K562 (cell line): Measurements from ENCODE around the gene KCNK7. TPM values are rescaled to one million over a fixed set of nuclear protein-coding genes. Genes with fewer than 3 reads are reported as not detected.

Source experiments
- HMGN3 ChIP-seq: IDR thresholded peaks from 2 replicates; pipeline ENCODE4 v1.6.1; 2011; ENCODE audit warnings: borderline replicate concordance, low read depth, mild to moderate bottlenecking, mixed read lengths, low read length; ENCODE audit not compliant: insufficient read length; ENCODE audit errors: extremely low read depth
- MTA3 ChIP-seq: fragments of 450-650 bp; formaldehyde crosslinking; IDR thresholded peaks from 2 replicates; pipeline ENCODE4 v1.6.1; 2017; ENCODE audit warnings: mild to moderate bottlenecking, borderline replicate concordance
- NCOR1 ChIP-seq: fragments of 450-650 bp; IDR thresholded peaks from 2 replicates; pipeline ENCODE4 v1.6.1; 2016; ENCODE audit warnings: mild to moderate bottlenecking, moderate library complexity
- NR2C1 ChIP-seq, 2 experiments: fragments of 450-650 bp; IDR thresholded peaks; 2 replicates each; pipeline ENCODE4 v1.6.1; 2017; ENCODE audit warnings: mild to moderate bottlenecking in 2 of 2, antibody characterized with exemption in 1 of 2, inconsistent platforms in 1 of 2, missing compliant biosample characterization in 1 of 2, missing genetic modification characterization in 1 of 2
- SMAD4 ChIP-seq: fragments of 250-450 bp; sonication (Bioruptor Pico); conservative IDR thresholded peaks from 2 replicates; pipeline ENCODE4 v1.8.0; 2021; ENCODE audit warnings: inconsistent platforms, mild to moderate bottlenecking, moderate library complexity
- ZBTB7A ChIP-seq: IDR thresholded peaks from 2 replicates; pipeline ENCODE4 v1.6.1; 2011; ENCODE audit warnings: low read depth, mild to moderate bottlenecking, low read length, moderate library complexity, borderline replicate concordance; ENCODE audit not compliant: control insufficient read depth
- ZNF133 ChIP-seq: fragments of 250-450 bp; sonication (Bioruptor Pico); IDR thresholded peaks from 2 replicates; pipeline ENCODE4 v1.4.0; 2020; ENCODE audit warnings: mild to moderate bottlenecking
- ZNF311 ChIP-seq: fragments of 250-450 bp; sonication (Bioruptor Pico); IDR thresholded peaks from 2 replicates; pipeline ENCODE4 v1.4.0; 2020; ENCODE audit warnings: mild to moderate bottlenecking, moderate library complexity
- polyA plus RNA-seq, 8 experiments: library from polyadenylated mRNA; depleted of rRNA in 4 of 8; stranded (reverse) in 5 of 8; unstranded in 3 of 8; fragments of >200 nt; fragmentation: Nextera tagmentation in 2 of 8; fragmentation: Illumina TruSeq in 1 of 8; extraction: Ambion mirVana in 2 of 8; extraction: Trizol in 1 of 8; gene quantifications; 2 replicates each; pipeline versions ENCODE4 v1.2.1 to v1.2.3, GENCODE V29; 2011 to 2014; ENCODE audit warnings: inconsistent platforms in 1 of 8, missing spikeins in 1 of 8
- total RNA-seq, 7 experiments: library from RNA; depleted of rRNA in 6 of 7; stranded (reverse); fragments of >200 nt in 6 of 7; fragmentation: Illumina TruSeq in 2 of 7; extraction: Trizol in 2 of 7; gene quantifications; 2 replicates each; pipeline versions ENCODE4 v1.2.1 to v1.2.3, GENCODE V29; 2011 to 2021; ENCODE audit warnings: low replicate concordance in 1 of 7
- TF ChIP-seq, protein P1 (sequence below): fragments of 200-800 bp; sonication (Bioruptor generic); IDR thresholded peaks from 2 replicates; pipeline ENCODE4 v1.6.1; 2017; ENCODE audit warnings: missing genetic modification characterization, missing compliant biosample characterization
- TF ChIP-seq, protein P2 (sequence below), 2 experiments: fragments of 250-450 bp in 1 of 2; fragments of 450-650 bp in 1 of 2; sonication (Bioruptor Pico) in 1 of 2; IDR thresholded peaks; 2 replicates each; pipeline versions ENCODE4 v1.6.1 to v1.8.0; 2016 to 2021; ENCODE audit warnings: mild to moderate bottlenecking in 2 of 2, moderate library complexity in 2 of 2, missing compliant biosample characterization in 1 of 2, missing genetic modification characterization in 1 of 2
- TF ChIP-seq, protein P3 (sequence below): fragments of 450-650 bp; IDR thresholded peaks from 2 replicates; pipeline ENCODE4 v1.6.1; 2018; ENCODE audit not compliant: partially characterized antibody
- TF ChIP-seq, protein P4 (sequence below): sonication (generic); formaldehyde crosslinking; IDR thresholded peaks from 2 replicates; pipeline ENCODE4 v1.8.0; 2022; ENCODE audit warnings: missing genetic modification reagents, mild to moderate bottlenecking, moderate library complexity, borderline replicate concordance
- TF ChIP-seq, protein P5 (sequence below): fragments of 450-650 bp; formaldehyde crosslinking; IDR thresholded peaks from 2 replicates; pipeline ENCODE4 v1.4.0; 2020; ENCODE audit warnings: mild to moderate bottlenecking
- TF ChIP-seq, protein P6 (sequence below): fragments of 450-650 bp; formaldehyde crosslinking; IDR thresholded peaks from 2 replicates; pipeline ENCODE4 v1.4.0; 2020; ENCODE audit warnings: mild to moderate bottlenecking, moderate library complexity

KCNK7 gene
- total and polyA plus RNA-seq, 9 of the 15 experiments (the other 6 are each of a cell fraction or from before 2014, with no cell fraction given) = 0.07 to 0.40 TPM; not detected in 7

DNA sequence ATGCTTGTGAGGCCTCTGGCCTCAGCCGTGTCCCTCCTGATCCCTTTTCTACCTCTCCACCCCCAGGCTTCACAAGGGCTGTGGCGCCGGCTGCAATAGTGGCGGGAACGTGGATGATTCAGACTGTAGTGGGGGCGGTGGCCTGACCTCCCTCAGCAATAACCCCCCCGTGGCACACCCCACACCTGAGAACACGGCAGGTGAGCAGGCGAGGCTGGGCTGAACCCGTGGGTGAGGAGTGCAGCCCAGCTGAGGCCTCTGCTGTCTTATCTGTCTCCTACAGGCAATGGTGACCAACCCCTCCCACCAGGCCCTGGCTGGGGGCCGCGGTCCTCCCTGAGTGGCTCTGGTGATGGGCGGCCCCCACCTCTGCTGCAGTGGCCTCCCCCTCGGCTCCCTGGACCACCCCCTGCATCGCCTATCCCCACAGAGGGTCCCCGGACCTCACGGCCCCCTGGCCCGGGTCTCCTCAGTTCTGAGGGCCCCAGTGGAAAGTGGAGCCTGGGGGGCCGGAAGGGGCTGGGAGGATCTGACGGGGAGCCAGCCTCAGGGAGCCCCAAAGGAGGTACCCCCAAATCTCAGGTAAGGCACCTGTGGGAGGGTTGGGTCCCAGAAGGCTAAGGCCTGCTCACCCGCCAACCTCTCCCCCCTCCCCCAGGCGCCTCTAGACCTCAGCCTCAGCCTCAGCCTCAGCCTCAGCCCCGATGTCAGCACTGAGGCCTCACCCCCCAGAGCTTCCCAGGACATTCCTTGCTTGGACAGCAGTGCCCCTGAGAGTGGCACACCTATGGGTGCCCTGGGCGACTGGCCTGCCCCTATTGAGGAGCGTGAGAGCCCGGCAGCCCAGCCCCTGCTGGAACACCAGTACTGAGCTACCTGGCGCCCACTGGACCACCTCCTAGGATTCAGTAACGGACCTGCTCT is 40.8 kb upstream of the KCNK7 start (continued):
- TF ChIP-seq, protein P1, sequence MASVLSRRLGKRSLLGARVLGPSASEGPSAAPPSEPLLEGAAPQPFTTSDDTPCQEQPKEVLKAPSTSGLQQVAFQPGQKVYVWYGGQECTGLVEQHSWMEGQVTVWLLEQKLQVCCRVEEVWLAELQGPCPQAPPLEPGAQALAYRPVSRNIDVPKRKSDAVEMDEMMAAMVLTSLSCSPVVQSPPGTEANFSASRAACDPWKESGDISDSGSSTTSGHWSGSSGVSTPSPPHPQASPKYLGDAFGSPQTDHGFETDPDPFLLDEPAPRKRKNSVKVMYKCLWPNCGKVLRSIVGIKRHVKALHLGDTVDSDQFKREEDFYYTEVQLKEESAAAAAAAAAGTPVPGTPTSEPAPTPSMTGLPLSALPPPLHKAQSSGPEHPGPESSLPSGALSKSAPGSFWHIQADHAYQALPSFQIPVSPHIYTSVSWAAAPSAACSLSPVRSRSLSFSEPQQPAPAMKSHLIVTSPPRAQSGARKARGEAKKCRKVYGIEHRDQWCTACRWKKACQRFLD (CRISPR knock-in tag) = peak; percentile 39; the same call in 1 of the 2 replicates
- peak; percentile 88 for TF ChIP-seq ZBTB7A
- TF ChIP-seq SMAD4 (CRISPR knock-in tag) = peak; percentile 79
- peak; percentile 89 for TF ChIP-seq NCOR1
- TF ChIP-seq, protein P2, sequence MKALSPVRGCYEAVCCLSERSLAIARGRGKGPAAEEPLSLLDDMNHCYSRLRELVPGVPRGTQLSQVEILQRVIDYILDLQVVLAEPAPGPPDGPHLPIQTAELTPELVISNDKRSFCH (CRISPR knock-in tag; IDR thresholded peaks at IDR 0.05) = no peak
- TF ChIP-seq, protein P2 (tag; IDR thresholded peaks at IDR 0.05) = 0 out of 2 replicates have a peak, but pooled peaks have one; percentile 15
- TF ChIP-seq, protein P3, sequence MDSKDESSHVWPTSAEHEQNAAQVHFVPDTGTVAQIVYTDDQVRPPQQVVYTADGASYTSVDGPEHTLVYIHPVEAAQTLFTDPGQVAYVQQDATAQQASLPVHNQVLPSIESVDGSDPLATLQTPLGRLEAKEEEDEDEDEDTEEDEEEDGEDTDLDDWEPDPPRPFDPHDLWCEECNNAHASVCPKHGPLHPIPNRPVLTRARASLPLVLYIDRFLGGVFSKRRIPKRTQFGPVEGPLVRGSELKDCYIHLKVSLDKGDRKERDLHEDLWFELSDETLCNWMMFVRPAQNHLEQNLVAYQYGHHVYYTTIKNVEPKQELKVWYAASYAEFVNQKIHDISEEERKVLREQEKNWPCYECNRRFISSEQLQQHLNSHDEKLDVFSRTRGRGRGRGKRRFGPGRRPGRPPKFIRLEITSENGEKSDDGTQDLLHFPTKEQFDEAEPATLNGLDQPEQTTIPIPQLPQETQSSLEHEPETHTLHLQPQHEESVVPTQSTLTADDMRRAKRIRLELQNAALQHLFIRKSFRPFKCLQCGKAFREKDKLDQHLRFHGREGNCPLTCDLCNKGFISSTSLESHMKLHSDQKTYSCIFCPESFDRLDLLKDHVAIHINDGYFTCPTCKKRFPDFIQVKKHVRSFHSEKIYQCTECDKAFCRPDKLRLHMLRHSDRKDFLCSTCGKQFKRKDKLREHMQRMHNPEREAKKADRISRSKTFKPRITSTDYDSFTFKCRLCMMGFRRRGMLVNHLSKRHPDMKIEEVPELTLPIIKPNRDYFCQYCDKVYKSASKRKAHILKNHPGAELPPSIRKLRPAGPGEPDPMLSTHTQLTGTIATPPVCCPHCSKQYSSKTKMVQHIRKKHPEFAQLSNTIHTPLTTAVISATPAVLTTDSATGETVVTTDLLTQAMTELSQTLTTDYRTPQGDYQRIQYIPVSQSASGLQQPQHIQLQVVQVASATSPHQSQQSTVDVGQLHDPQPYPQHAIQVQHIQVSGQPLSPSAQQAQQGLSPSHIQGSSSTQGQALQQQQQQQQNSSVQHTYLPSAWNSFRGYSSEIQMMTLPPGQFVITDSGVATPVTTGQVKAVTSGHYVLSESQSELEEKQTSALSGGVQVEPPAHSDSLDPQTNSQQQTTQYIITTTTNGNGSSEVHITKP = peak; percentile 27
- TF ChIP-seq, protein P4, sequence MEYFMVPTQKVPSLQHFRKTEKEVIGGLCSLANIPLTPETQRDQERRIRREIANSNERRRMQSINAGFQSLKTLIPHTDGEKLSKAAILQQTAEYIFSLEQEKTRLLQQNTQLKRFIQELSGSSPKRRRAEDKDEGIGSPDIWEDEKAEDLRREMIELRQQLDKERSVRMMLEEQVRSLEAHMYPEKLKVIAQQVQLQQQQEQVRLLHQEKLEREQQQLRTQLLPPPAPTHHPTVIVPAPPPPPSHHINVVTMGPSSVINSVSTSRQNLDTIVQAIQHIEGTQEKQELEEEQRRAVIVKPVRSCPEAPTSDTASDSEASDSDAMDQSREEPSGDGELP (CRISPR knock-in tag) = peak; percentile 98
- TF ChIP-seq NR2C1 (IDR thresholded peaks at IDR 0.05) = peak; percentile 23; the same call in 1 of the 2 replicates
- TF ChIP-seq NR2C1 (tag; IDR thresholded peaks at IDR 0.05) = no peak
- TF ChIP-seq, protein P5, sequence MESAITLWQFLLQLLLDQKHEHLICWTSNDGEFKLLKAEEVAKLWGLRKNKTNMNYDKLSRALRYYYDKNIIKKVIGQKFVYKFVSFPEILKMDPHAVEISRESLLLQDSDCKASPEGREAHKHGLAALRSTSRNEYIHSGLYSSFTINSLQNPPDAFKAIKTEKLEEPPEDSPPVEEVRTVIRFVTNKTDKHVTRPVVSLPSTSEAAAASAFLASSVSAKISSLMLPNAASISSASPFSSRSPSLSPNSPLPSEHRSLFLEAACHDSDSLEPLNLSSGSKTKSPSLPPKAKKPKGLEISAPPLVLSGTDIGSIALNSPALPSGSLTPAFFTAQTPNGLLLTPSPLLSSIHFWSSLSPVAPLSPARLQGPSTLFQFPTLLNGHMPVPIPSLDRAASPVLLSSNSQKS = no peak
- no peak for TF ChIP-seq ZNF311
- TF ChIP-seq, protein P6, sequence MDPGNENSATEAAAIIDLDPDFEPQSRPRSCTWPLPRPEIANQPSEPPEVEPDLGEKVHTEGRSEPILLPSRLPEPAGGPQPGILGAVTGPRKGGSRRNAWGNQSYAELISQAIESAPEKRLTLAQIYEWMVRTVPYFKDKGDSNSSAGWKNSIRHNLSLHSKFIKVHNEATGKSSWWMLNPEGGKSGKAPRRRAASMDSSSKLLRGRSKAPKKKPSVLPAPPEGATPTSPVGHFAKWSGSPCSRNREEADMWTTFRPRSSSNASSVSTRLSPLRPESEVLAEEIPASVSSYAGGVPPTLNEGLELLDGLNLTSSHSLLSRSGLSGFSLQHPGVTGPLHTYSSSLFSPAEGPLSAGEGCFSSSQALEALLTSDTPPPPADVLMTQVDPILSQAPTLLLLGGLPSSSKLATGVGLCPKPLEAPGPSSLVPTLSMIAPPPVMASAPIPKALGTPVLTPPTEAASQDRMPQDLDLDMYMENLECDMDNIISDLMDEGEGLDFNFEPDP (CRISPR knock-in tag) = no peak
- peak; percentile 75 for TF ChIP-seq HMGN3
- peak; percentile 78; the same call in 1 of the 2 replicates for TF ChIP-seq MTA3
- TF ChIP-seq ZNF133 = no peak
